K562 (cell line): ENCODE data around the gene ITLN1. TPM values are rescaled to one million over a fixed set of nuclear protein-coding genes. Genes with fewer than 3 reads are reported as not detected.
A peak's percentile ranks its signal among the peaks of the same experiment; 100 is the strongest.

ENCODE experiments used
- ATAC-seq: fragments of 200-7000 bp; cut with Tn5 transposase; 3 replicates; pipeline ENCODE4 v1.9.1; 2020; ENCODE audit warnings: moderate library complexity
- BruUV-seq: library from RNA; stranded (reverse); fragments of 400-500 nt; replicated peaks from 2 replicates; lab custom pipeline; 2021; lab: Mats Ljungman, UMichigan
- CTCF ChIA-PET: fragments of 300-600 bp; formaldehyde crosslinking; extraction: SDS; loops from one replicate; lab custom pipeline; 2021; ENCODE audit warnings: low intra/inter-chr PET ratio; lab: Yijun Ruan, JAX
- POLR2A ChIA-PET: fragments of 300-600, 350-650 bp; sonication (Branson Sonifier 250); formaldehyde crosslinking; extraction: SDS; loops from one replicate; lab custom pipeline; 2021; ENCODE audit warnings: antibody characterized with exemption, inconsistent platforms; lab: Yijun Ruan, JAX
- DNase-seq, 4 experiments: peaks; one replicate each; pipeline versions ENCODE4 v3.0.0 to v3.0.0-alpha.2; 2011 to 2018; ENCODE audit warnings: low spot score in 3 of 4, mixed read lengths in 3 of 4; ENCODE audit errors: extremely low read depth in 1 of 4
- FAIRE-seq: peaks from 2 replicates; lab custom pipeline; 2011; peaks lifted over from hg19 to GRCh38; lab: Jason Lieb, UNC
- H2AFZ ChIP-seq: 2 replicates; pipeline ENCODE4 v1.6.0; 2011; ENCODE audit warnings: low read depth, low read length, control low read depth, inconsistent platforms
- H3K27ac ChIP-seq: fragments of 200-600 bp; 3 replicates; pipeline ENCODE4 v1.8.0; 2011; ENCODE audit warnings: low read depth, mild to moderate bottlenecking, control low read depth, inconsistent platforms, low read length, moderate library complexity, mixed read lengths; ENCODE audit errors: extremely low read depth
- H3K27me3 ChIP-seq, 2 experiments: fragments of 300-600 bp in 1 of 2; 2 replicates in 1 of 2; 3 replicates in 1 of 2; pipeline versions ENCODE4 v1.6.0 to v1.8.0; 2011; ENCODE audit warnings: inconsistent platforms in 2 of 2, low read length in 2 of 2, mild to moderate bottlenecking in 1 of 2, mixed read lengths in 1 of 2, moderate library complexity in 1 of 2; ENCODE audit not compliant: control insufficient read depth in 2 of 2, insufficient read depth in 2 of 2
- H3K36me3 ChIP-seq: fragments of 300-600 bp; 3 replicates; pipeline ENCODE4 v1.8.0; 2011; ENCODE audit warnings: mild to moderate bottlenecking, low read length, inconsistent platforms; ENCODE audit not compliant: control insufficient read depth, insufficient read depth
- H3K4me1 ChIP-seq, 2 experiments: fragments of 200-600 bp in 1 of 2; replicated peaks in 1 of 2; 2 replicates in 1 of 2; 3 replicates in 1 of 2; pipeline versions ENCODE4 v1.5.1 to v1.8.0; 2011; ENCODE audit warnings: inconsistent platforms in 2 of 2, low read length in 2 of 2, mild to moderate bottlenecking in 1 of 2, mixed read lengths in 1 of 2, moderate library complexity in 1 of 2; ENCODE audit not compliant: control insufficient read depth in 2 of 2, insufficient read depth in 2 of 2
- H3K4me2 ChIP-seq: 2 replicates; pipeline ENCODE4 v1.6.1; 2011; ENCODE audit warnings: low read length, control low read depth, inconsistent platforms, mixed read lengths; ENCODE audit not compliant: insufficient read depth
- H3K4me3 ChIP-seq: fragments of 200-600 bp; sonication (generic), shearing (Covaris generic); 2 replicates; pipeline ENCODE4 v1.5.1; 2016; ENCODE audit warnings: control low read depth, inconsistent platforms
- H3K79me2 ChIP-seq: fragments of 200-600 bp; 3 replicates; pipeline ENCODE4 v1.8.0; 2011; ENCODE audit warnings: low read length, inconsistent platforms; ENCODE audit not compliant: control insufficient read depth, insufficient read depth
- H3K9ac ChIP-seq, 2 experiments: 2 replicates each; pipeline versions ENCODE4 v1.6.0 to v1.6.1; 2011; ENCODE audit warnings: low read depth in 2 of 2, low read length in 2 of 2, control low read depth in 1 of 2, inconsistent platforms in 1 of 2, mild to moderate bottlenecking in 1 of 2, mixed read lengths in 1 of 2; ENCODE audit not compliant: insufficient read depth in 1 of 2
- H3K9me1 ChIP-seq: one replicate; pipeline ENCODE4 v1.6.0; 2011; ENCODE audit warnings: inconsistent platforms, mild to moderate bottlenecking, low read length, moderate library complexity; ENCODE audit not compliant: control insufficient read depth, insufficient read depth
- H3K9me3 ChIP-seq: replicated peaks from 2 replicates; pipeline ENCODE4 v1.5.1; 2011; ENCODE audit warnings: low read depth, low read length, inconsistent platforms; ENCODE audit not compliant: control insufficient read depth, insufficient read depth
- H4K20me1 ChIP-seq: replicated peaks from 2 replicates; pipeline ENCODE4 v1.6.1; 2011; ENCODE audit warnings: low read length, inconsistent platforms, mixed read lengths; ENCODE audit not compliant: control insufficient read depth, insufficient read depth
- L3MBTL2 ChIP-seq: fragments of 450-650 bp; IDR thresholded peaks from 2 replicates; pipeline ENCODE4 v1.6.1; 2016; ENCODE audit warnings: mild to moderate bottlenecking, moderate library complexity
- RCOR1 ChIP-seq, 2 experiments: IDR thresholded peaks; 2 replicates each; pipeline ENCODE4 v1.6.1; 2012; ENCODE audit warnings: low read depth in 2 of 2, low read length in 2 of 2, borderline replicate concordance in 1 of 2, improper control_type of control experiment in 1 of 2
- SMC3 ChIP-seq: conservative IDR thresholded peaks from 2 replicates; pipeline ENCODE4 v1.6.1; 2011; ENCODE audit warnings: low read depth, low read length, improper control_type of control experiment; ENCODE audit not compliant: insufficient read depth
- WGBS: fragments of 100-300 bp; shearing (Covaris generic); methylation state at CpG from one replicate; pipeline ENCODE4 v1.1.6; 2016; ENCODE audit warnings: low coverage, mixed read lengths; ENCODE audit not compliant: insufficient coverage; ENCODE audit errors: missing lambda C conversion rate; 5-methylcytosine and 5-hydroxymethylcytosine counted together
- in situ Hi-C: fragments of 300-500 bp; cut with MboI; formaldehyde crosslinking; loops from 4 replicates; pipeline ENCODE4 v1.15.0; 2018; ENCODE audit warnings: inconsistent platforms, mixed read lengths
- intact Hi-C: fragments of 100-400 bp; cut with micrococcal nuclease; formaldehyde crosslinking; loops from 2 replicates; pipeline ENCODE4 v1.14.2; 2022
- polyA plus RNA-seq, 8 experiments: library from polyadenylated mRNA; depleted of rRNA in 4 of 8; stranded (reverse) in 5 of 8; unstranded in 3 of 8; fragments of >200 nt; fragmentation: Nextera tagmentation in 2 of 8; fragmentation: Illumina TruSeq in 1 of 8; extraction: Ambion mirVana in 2 of 8; extraction: Trizol in 1 of 8; gene quantifications; 2 replicates each; pipeline versions ENCODE4 v1.2.1 to v1.2.3, GENCODE V29; 2011 to 2014; ENCODE audit warnings: inconsistent platforms in 1 of 8, missing spikeins in 1 of 8
- total RNA-seq, 7 experiments: library from RNA; depleted of rRNA in 6 of 7; stranded (reverse); fragments of >200 nt in 6 of 7; fragmentation: Illumina TruSeq in 2 of 7; extraction: Trizol in 2 of 7; gene quantifications; 2 replicates each; pipeline versions ENCODE4 v1.2.1 to v1.2.3, GENCODE V29; 2011 to 2021; ENCODE audit warnings: low replicate concordance in 1 of 7
- TF ChIP-seq, protein P1 (sequence below), 2 experiments: fragments of 450-650 bp; formaldehyde crosslinking in 1 of 2; IDR thresholded peaks; 2 replicates each; pipeline versions ENCODE4 v1.4.0 to v1.6.1; 2014 to 2020; ENCODE audit warnings: mild to moderate bottlenecking in 2 of 2, borderline replicate concordance in 1 of 2, low read depth in 1 of 2
- TF ChIP-seq, protein P2 (sequence below), 3 experiments: IDR thresholded peaks in 2 of 3; conservative IDR thresholded peaks in 1 of 3; 2 replicates each; pipeline ENCODE4 v1.5.1; 2011 to 2012; ENCODE audit warnings: low read length in 3 of 3, mild to moderate bottlenecking in 3 of 3, control low read depth in 2 of 3, improper control_type of control experiment in 1 of 3, inconsistent platforms in 1 of 3, low read depth in 1 of 3, mixed read lengths in 1 of 3, moderate library complexity in 1 of 3; ENCODE audit not compliant: insufficient read depth in 2 of 3
- TF ChIP-seq, protein P3 (sequence below): fragments of 250-450 bp; sonication (Bioruptor Pico); IDR thresholded peaks from 2 replicates; pipeline ENCODE4 v1.8.0; 2022; ENCODE audit warnings: inconsistent platforms

Gene ITLN1
- total and polyA plus RNA-seq, 9 of the 15 experiments (the other 6 are each of a cell fraction or from before 2014, with no cell fraction given) = not detected

DNA sequence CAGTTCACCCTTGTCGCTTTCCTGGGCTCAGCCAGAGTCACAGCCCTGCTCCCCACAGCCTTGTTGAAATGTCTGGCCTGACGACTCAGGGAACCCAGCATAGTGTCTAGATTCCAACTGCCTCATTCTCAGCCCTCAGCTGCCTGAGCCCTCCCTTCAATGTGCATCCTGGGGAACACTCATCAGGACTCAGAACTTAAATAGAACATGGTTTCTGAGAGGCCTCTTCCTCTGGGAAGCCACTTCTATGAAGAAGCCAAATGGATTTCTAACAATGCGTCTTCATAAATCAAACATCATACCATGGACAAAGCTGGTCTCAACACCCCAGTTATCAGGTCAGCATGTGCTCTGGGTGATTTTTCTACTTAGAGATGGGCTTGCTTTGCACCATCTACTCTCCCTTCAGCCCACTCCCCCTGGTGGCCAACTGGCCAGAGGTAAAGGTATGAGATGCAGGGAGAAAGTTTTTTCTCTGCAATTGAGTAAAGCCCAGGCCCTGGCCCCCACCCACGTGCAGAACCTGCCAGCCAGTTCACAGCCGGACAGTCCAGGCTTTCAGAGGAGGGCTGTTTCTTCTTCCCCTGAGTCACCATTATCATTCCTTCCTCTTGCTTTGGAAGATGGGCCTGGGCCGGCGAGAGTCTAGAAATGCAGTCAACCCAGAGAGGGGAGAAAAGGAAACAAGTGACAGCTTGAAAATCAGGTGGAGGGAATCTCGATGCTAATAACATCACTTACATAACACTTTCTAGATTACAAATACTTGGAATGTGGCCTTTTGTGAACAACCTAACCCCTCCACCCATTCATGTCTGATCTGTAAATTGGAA is 54.4 kb downstream of the ITLN1 start:
- no peak overlapping the region for H3K4me3 ChIP-seq
- no peaks in the 10 kb centered on the region for H3K9me3 ChIP-seq
- ATAC-seq (peak; percentile 95), DNase-seq (peak; percentile 45 to 72 (median 62)), FAIRE-seq (peak; percentile 84)
- no peaks in the 10 kb centered on the region for H3K36me3 ChIP-seq
- H3K27me3 ChIP-seq = peaks cover 0 to 12% of the 10 kb centered on the region in 2 experiments; a peak in 2 of 5 replicates
- H2AFZ ChIP-seq = no peak overlapping the region
- WGBS = 5% methylated on average over 8 of the region's 8 CpGs
- intact Hi-C loops = loop anchor here (1.0 to 10.0 kb wide), 4 partner anchors 50 to 344 kb away; partner anchors contain the start of gene B4GALT3
- H3K9me1 ChIP-seq = no peaks in the 10 kb centered on the region
- no TSS peak for BruUV-seq
- in situ Hi-C loops = loop anchor here (25.0 kb wide), 1 partner anchor 257 kb away; the partner anchor contains the start of genes KLHDC9 and NECTIN4
- H3K4me2 ChIP-seq = no peak overlapping the region
- no peaks in the 10 kb centered on the region for H3K4me1 ChIP-seq
- no peak overlapping the region for H3K9ac ChIP-seq
- POLR2A ChIA-PET = interaction anchor here (0.6 kb wide), 3 partner anchors 19 to 152 kb away, joined by 3 read pairs; no protein-coding TSS in a partner anchor
- H4K20me1 ChIP-seq = no peaks in the 10 kb centered on the region
- CTCF ChIA-PET = interaction anchor here (0.9 to 1.9 kb wide), 3 partner anchors 53 to 149 kb away, joined by 3 to 8 read pairs (median 4); no protein-coding TSS in a partner anchor
- H3K27ac ChIP-seq = no peak overlapping the region
- H3K79me2 ChIP-seq = no peaks in the 10 kb centered on the region
- TF ChIP-seq, protein P1, sequence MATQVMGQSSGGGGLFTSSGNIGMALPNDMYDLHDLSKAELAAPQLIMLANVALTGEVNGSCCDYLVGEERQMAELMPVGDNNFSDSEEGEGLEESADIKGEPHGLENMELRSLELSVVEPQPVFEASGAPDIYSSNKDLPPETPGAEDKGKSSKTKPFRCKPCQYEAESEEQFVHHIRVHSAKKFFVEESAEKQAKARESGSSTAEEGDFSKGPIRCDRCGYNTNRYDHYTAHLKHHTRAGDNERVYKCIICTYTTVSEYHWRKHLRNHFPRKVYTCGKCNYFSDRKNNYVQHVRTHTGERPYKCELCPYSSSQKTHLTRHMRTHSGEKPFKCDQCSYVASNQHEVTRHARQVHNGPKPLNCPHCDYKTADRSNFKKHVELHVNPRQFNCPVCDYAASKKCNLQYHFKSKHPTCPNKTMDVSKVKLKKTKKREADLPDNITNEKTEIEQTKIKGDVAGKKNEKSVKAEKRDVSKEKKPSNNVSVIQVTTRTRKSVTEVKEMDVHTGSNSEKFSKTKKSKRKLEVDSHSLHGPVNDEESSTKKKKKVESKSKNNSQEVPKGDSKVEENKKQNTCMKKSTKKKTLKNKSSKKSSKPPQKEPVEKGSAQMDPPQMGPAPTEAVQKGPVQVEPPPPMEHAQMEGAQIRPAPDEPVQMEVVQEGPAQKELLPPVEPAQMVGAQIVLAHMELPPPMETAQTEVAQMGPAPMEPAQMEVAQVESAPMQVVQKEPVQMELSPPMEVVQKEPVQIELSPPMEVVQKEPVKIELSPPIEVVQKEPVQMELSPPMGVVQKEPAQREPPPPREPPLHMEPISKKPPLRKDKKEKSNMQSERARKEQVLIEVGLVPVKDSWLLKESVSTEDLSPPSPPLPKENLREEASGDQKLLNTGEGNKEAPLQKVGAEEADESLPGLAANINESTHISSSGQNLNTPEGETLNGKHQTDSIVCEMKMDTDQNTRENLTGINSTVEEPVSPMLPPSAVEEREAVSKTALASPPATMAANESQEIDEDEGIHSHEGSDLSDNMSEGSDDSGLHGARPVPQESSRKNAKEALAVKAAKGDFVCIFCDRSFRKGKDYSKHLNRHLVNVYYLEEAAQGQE (IDR thresholded peaks at IDR 0.05; ENCODE audit: borderline replicate concordance) = peak; percentile 40; the same call in 1 of the 2 replicates
- TF ChIP-seq, protein P1 (CRISPR knock-in tag; IDR thresholded peaks at IDR 0.05; ENCODE audit: low read depth) = no peak
- peak; percentile 85 for TF ChIP-seq SMC3
- peak; percentile 43; the same call in 1 of the 2 replicates for TF ChIP-seq L3MBTL2
- TF ChIP-seq, protein P2, sequence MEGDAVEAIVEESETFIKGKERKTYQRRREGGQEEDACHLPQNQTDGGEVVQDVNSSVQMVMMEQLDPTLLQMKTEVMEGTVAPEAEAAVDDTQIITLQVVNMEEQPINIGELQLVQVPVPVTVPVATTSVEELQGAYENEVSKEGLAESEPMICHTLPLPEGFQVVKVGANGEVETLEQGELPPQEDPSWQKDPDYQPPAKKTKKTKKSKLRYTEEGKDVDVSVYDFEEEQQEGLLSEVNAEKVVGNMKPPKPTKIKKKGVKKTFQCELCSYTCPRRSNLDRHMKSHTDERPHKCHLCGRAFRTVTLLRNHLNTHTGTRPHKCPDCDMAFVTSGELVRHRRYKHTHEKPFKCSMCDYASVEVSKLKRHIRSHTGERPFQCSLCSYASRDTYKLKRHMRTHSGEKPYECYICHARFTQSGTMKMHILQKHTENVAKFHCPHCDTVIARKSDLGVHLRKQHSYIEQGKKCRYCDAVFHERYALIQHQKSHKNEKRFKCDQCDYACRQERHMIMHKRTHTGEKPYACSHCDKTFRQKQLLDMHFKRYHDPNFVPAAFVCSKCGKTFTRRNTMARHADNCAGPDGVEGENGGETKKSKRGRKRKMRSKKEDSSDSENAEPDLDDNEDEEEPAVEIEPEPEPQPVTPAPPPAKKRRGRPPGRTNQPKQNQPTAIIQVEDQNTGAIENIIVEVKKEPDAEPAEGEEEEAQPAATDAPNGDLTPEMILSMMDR (IDR thresholded peaks at IDR 0.05 in 2 of 3, conservative IDR thresholded peaks at IDR 0.05 in 1 of 3; ENCODE audit: insufficient read depth in 2 of 3, low read depth in 1 of 3, low read length in 3 of 3) = peak; percentile 76 to 81 (median 81)
- TF ChIP-seq RCOR1 (IDR thresholded peaks at IDR 0.05; ENCODE audit: borderline replicate concordance in 1 of 2, low read depth in 2 of 2, low read length in 2 of 2) = 0 out of 4 replicates have a peak, but pooled peaks of 1 of the 2 experiments have one; percentile 20
- TF ChIP-seq, protein P3, sequence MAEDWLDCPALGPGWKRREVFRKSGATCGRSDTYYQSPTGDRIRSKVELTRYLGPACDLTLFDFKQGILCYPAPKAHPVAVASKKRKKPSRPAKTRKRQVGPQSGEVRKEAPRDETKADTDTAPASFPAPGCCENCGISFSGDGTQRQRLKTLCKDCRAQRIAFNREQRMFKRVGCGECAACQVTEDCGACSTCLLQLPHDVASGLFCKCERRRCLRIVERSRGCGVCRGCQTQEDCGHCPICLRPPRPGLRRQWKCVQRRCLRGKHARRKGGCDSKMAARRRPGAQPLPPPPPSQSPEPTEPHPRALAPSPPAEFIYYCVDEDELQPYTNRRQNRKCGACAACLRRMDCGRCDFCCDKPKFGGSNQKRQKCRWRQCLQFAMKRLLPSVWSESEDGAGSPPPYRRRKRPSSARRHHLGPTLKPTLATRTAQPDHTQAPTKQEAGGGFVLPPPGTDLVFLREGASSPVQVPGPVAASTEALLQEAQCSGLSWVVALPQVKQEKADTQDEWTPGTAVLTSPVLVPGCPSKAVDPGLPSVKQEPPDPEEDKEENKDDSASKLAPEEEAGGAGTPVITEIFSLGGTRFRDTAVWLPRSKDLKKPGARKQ (CRISPR knock-in tag) = no peak
